Retinal pigment epithelial cell (primary cell): Measurements from ENCODE around the gene ISL2.
A peak's percentile ranks its signal among the peaks of the same experiment; 100 is the strongest.

ENCODE experiments used
- DNase-seq: peaks from one replicate; pipeline ENCODE4 v3.0.0-alpha.2; 2010; ENCODE audit warnings: low read depth
- H3K4me3 ChIP-seq: 2 replicates; pipeline ENCODE4 v1.5.1; 2011; ENCODE audit warnings: mild to moderate bottlenecking, low read length, control low read depth, moderate library complexity
- TF ChIP-seq, protein P1 (sequence below): conservative IDR thresholded peaks from 2 replicates; pipeline ENCODE4 v1.5.1; 2011; ENCODE audit warnings: low read depth, low read length, control low read depth, inconsistent platforms

ISL2 gene

DNA sequence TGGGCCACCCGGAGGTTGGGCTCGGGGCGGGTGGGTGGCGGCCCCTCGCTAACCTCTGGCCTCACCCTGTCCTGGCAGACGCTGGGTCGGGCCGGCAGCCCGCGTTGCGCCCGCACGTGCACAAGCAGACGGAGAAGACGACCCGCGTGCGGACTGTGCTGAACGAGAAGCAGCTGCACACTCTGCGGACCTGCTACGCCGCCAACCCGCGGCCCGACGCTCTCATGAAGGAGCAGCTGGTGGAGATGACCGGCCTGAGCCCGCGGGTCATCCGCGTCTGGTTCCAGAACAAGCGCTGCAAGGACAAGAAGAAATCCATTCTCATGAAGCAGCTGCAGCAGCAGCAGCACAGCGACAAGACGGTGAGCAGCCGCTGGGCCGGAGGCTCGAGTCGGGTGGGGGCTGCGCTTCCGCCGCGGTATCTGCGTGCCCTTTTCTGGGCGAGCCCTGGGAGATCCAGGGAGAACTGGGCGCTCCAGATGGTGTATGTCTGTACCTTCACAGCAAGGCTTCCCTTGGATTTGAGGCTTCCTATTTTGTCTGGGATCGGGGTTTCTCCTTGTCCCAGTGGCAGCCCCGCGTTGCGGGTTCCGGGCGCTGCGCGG is 3.7 kb downstream of the ISL2 start:
- TF ChIP-seq, protein P1, sequence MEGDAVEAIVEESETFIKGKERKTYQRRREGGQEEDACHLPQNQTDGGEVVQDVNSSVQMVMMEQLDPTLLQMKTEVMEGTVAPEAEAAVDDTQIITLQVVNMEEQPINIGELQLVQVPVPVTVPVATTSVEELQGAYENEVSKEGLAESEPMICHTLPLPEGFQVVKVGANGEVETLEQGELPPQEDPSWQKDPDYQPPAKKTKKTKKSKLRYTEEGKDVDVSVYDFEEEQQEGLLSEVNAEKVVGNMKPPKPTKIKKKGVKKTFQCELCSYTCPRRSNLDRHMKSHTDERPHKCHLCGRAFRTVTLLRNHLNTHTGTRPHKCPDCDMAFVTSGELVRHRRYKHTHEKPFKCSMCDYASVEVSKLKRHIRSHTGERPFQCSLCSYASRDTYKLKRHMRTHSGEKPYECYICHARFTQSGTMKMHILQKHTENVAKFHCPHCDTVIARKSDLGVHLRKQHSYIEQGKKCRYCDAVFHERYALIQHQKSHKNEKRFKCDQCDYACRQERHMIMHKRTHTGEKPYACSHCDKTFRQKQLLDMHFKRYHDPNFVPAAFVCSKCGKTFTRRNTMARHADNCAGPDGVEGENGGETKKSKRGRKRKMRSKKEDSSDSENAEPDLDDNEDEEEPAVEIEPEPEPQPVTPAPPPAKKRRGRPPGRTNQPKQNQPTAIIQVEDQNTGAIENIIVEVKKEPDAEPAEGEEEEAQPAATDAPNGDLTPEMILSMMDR = no peak
- DNase-seq = no peak

GRCh38 chr15:76340803-76341365 is 4.3 kb downstream of the ISL2 start:
- TF ChIP-seq, protein P1 = peak; percentile 37
- DNase-seq = no peak
- no peak overlapping the region for H3K4me3 ChIP-seq

More for the DNA sequence above, 3.7 kb downstream of the ISL2 start:
- H3K4me3 ChIP-seq = no peak overlapping the region

DNA sequence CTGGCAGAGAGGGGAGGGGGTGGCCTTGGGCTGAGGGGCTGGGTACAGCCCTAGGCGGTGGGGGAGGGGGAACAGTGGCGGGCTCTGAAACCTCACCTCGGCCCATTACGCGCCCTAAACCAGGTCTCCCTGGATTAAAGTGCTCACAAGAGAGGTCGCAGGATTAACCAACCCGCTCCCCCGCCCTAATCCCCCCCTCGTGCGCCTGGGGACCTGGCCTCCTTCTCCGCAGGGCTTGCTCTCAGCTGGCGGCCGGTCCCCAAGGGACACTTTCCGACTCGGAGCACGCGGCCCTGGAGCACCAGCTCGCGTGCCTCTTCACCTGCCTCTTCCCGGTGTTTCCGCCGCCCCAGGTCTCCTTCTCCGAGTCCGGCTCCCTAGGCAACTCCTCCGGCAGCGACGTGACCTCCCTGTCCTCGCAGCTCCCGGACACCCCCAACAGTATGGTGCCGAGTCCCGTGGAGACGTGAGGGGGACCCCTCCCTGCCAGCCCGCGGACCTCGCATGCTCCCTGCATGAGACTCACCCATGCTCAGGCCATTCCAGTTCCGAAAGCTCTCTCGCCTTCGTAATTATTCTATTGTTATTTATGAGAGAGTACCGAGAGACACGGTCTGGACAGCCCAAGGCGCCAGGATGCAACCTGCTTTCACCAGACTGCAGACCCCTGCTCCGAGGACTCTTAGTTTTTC is 4.9 kb downstream of the ISL2 start:
- TF ChIP-seq, protein P1 = no peak
- no peak overlapping the region for H3K4me3 ChIP-seq
- no peak for DNase-seq

- no peak for DNase-seq
- H3K4me3 ChIP-seq = no peak overlapping the region
Observed at GRCh38 chr15:76342058-76342381, 5.4 kb downstream of the ISL2 start.

DNA sequence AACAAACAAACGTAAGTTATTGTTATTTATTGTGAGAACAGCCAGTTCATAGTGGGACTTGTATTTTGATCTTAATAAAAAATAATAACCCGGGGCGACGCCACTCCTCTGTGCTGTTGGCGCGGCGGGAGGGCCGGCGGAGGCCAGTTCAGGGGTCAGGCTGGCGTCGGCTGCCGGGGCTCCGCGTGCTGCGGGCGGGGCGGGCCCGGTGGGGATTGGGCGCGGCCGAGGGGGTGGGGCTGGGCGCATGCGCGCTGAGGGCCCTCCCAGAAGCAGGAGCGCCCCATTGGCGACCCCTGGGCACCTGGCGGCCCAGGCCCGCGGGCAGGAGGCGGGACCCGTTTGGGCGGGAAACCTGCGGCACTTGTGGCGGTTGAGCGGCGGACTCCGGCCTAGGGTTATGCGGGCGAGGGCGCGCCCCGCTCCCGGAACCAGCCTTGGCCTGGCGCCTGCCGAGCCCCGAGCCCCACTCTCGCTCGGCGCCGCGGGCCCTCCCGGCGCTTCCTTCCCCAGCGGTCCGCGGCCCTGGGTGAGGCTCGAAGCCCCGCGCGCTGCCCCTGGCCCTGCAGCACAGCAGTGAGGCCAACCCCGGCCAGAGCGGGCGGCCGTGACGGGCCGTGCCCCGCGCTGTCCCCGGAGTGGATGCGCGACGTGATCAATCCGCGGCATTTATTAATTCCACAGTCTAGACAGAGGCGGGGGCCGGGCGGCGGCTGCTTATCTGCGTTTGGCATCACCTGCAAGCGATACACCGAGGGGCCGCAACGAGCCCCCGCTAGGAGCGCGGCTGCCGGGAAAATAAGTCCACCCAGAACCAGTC is 6.0 kb downstream of the ISL2 start:
- H3K4me3 ChIP-seq = no peak overlapping the region
- DNase-seq = no peak
- TF ChIP-seq, protein P1 = no peak

More at GRCh38 chr15:76342058-76342381, 5.4 kb downstream of the ISL2 start:
- TF ChIP-seq, protein P1 = no peak

DNA sequence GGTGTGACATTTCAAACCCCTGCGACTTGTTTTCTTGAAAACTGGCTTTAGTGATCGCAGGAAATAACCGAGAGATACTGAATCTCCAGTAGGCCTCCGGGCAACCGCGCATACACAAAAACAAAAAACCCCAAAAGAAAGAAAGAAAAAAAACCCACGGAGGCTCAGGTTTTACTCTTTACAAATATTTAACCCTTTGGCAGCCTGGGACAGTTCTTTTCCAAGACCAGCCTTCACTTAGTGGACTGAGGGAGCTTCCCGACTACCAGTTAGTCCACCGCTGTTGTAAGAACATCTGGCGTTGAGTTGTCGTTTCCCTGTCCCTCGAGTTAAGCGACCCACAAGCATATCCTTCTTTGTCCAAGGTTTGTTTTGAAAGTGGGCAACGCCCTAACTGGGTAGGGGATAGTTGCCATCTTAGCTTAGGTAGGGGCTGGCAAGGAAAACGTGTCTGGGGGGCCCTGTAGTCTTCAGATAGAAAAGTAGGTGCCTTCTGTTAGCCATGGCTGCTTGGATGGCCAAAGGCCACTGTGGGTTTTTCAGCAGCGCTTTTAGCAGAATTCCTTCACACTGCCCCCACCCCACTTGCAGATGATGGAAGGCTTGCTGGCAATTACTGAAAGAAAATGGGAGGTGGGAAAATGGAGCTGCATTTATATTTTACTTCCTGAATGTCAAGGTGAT is 6.9 kb downstream of the ISL2 start:
- no peak for DNase-seq
- TF ChIP-seq, protein P1 = no peak
- no peak overlapping the region for H3K4me3 ChIP-seq
